HG02588 (cell line): Measurements from ENCODE around the gene PRDM11.

Experiments
- ATAC-seq: cut with Tn5 transposase; IDR thresholded peaks from one replicate; pipeline ENCODE4 v1.9.1; 2021; ENCODE audit warnings: mild to moderate bottlenecking, moderate library complexity; ENCODE audit not compliant: unreplicated experiment

Gene PRDM11

DNA sequence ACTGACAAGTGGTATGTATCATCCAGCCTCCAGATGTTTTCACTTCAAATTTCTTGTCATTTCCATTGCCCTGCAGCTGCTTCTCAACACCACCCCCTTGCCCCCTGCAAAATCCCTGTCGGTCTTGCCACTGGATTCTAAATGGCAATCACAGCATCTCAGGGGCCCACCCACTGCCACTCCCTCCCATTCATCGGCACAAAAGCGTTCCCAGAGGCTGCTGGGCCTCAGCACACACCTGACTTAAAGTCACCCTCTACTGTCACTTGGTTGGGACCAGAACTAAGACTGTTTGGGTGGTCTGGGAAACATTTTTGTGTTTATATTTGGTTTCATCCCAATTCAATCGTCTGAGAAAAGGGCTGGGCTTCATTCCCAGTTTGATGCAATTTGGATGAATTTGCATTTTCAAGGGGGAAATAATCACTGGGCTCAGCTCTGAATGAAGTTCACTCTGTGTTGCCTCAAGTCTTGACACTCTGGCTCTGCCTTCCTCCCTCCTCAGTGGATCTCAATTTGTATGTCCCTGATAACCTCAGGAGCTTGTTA, 112.6 kb downstream of the PRDM11 start:
- ATAC-seq: no peak

DNA sequence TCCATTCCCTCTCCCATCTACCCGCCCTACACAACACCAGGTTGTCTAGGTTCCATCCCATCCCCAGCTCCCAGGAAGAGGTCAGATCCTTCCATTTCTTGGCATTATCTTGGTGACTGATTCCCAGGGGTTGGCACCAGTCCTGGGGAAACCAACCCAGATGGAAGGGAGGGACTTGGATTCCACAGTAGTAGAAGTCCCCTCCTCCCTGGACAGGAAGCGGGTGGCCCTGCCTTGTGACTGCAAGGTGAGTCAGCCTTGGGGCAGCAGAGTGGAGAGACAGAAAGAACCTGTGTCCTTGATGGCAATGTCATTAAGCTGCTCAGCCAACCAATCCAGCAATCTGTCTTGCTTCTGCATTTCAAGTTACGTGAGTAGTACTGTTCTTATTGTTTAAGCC, 113.2 kb downstream of the PRDM11 start:
- ATAC-seq: no peak

DNA sequence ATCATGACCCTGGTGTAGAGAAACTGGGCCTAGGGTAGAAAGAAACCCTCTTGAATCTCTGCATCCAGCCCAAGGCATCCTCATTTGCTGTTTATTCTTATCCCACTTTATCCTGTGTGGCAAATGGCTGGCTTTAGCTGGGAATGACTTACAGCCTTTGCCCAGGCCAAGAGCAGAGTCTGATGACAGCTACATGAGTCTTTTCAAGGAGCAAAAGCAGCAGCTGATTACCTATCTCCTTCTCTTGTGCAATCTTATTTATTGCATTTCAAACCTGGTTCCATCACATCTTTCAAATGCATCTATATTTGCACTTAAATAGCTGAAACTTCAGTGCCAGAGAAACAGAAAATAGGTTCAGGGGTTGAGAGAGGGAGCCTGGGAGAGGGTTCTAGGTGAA, 113.6 kb downstream of the PRDM11 start:
- ATAC-seq: no peak

DNA sequence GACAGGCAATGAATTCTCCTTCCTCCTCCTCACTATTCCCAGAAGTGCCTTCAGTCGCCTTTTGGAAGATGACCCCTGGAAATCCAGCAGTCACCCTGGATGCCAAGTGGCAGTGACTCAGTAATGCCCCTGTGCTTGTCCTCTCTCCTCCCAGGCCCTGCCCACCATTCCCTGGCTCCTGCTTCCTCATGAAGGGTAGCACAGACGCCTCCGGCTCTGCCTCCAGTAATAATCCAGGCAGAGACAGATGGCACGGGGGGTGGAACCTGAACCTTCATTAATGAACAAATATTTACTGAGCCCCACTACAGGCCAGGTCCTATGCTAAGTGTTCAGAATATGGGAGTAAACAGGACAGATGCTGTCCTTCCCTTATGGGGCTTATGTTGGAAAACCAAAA, 116.5 kb downstream of the PRDM11 start:
- no peak for ATAC-seq

DNA sequence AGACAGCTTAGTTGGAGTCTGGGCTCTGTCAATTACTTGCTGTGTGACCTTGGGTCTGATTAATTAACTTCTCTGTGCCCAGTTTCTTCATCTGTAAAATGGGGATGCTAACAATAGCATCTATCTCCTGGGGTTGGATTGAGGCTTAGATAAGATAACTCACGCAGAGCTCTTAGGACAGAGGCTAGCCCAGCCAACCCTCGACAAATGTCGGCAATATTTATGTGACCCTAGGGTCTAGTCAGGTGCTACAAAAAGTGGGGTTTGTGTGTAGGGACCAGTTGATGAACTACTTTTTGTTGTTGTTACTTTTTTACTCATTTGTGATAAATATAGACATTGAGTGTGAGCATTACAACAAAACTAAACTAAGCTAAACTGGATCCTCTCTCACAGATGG, 117.3 kb downstream of the PRDM11 start:
- ATAC-seq: no peak

DNA sequence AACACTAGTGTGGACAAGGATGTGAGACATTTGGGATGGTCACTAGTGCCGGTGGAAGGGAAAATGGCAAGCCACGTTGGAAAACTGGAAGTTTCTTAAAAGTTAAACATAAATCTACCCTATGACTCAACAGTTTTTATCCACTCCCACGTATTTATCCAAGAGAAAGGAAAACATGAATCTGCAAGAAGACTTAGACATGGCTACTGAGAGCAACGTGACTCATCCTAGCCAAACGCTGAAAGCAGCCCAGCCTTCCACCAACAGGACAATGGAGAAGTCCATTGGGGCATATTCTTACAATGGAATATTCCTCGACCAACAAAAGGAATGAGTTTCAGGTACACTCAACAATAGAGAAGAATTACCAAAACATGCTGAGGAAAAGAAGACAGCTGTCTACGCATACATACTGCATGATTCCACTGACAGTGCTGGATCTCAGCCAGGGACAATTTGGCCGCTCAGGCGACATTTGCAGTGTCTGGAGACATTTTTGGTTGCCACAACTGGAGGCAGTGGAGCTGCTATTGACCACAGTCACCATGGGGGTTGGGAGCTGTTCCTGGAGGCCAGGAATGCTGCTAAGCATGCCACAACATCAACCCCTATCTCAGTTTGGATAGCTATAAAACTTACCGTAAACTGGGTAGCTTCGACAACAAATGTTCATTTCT, 118.5 kb downstream of the PRDM11 start:
- ATAC-seq: no peak

DNA sequence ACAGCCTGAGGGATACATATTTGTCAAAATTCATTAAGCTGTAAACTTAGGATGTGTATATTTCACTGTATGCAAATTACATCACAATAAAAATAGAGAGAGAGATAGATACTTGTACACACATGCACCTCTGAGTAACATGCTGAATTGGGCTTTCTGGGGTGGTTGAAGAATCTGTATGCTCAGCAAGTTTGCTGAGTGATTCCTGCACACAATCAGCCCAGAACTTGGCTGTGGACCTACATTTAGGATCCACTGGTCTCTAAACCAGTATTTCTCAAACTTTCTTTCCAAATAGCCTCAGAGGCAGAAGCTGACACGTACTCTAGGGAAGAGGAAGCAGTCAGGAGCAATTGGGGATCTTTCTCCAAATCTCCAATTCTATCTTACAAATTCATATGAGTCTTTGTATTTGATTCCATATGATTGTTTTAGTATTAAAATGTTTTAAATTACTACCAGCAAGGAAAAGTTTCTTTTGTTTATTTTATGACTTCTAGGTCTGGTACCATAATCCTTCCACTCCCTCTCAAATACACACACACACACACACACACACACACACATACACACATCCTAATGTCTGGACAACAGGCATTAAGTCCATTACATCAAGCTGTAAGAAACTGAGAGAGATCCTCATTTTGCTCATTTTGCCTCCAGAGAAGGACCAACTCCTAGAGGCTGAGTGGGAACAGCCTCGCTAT, 119.7 kb downstream of the PRDM11 start:
- ATAC-seq: no peak

DNA sequence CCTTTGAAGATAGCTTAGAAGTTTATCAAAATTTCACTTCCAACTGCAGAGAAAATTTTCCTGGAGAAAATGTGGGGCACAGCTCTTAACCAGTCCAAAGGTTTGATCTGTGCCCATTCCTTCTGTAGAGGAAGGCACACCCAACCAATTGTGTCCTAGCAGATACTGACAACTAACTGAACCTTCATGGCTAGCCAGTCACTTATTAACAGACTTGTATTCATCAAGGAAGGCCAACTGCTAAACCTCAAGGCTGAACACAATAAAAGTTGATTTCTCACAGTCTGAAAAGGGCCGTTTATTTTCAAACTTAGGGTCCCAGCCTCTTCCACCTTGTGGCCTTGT, 120.2 kb downstream of the PRDM11 start:
- ATAC-seq: no peak

DNA sequence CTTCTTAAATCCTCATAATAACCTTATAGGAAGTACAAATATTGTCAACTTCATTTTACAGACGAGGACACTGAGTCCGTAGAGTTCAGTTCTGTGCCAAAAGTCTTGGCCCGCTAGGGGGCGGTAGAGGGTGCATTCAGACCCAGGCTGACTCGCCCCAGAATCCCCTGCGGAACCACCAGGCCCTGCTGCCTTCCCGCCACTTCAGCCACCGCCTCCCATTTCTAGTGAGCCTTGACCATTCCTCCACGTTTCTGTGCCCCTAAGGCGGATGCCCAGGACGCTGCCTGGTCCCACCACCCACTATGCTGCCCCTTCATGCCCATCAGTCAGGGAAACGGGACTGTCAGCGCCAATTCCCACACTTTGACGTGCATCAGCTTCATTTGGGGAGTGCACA, 120.6 kb downstream of the PRDM11 start:
- ATAC-seq: no peak

DNA sequence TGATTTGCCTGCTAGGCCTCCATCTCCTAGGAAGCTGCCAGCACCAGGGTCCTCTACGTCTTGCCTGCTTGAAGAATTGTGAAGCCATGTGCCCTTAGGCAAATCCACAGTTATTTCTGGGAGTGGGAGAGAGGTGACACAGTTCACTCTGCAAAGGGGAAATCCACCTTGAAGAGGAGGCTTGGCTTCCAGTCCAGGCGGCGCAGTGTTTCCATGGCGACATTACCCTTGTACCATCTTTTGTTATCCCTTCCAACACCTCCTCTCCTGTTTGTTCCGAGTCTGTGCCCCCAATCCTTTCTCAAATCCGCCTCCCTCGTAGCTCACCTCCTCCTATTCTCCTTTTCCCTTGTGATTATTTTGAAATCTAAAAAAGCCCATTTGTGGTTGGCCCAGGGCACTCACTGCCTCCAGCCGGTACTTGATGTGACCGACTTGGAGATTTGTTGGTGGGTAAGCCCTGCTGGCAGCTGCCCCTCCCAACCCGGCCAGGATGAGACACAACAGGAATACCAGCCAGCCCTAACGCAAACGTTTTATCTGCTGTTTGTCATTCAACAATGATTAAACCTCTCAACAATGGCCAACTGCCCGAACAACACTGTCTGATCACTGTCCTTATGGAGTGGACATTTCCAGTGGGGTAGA, 121.3 kb downstream of the PRDM11 start:
- ATAC-seq: no peak

DNA sequence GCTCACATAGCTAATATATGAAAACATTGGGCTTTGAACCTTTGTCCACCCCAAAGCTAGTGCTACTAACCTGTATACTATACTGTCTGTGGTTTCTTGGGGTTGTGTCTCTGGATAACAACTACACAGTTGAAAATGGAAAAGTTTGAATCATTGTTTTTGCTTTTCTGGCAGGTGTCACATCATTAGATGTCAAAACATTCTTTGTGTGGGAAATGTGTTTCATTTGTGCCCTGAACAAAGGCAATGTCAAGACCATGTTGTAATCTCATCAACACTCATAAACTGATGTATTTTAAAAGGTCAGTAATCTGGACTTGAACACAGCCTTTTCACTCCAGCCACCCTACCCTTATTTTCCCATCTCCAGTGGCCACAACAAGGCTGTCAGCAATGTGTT, 123.2 kb downstream of the PRDM11 start:
- no peak for ATAC-seq

DNA sequence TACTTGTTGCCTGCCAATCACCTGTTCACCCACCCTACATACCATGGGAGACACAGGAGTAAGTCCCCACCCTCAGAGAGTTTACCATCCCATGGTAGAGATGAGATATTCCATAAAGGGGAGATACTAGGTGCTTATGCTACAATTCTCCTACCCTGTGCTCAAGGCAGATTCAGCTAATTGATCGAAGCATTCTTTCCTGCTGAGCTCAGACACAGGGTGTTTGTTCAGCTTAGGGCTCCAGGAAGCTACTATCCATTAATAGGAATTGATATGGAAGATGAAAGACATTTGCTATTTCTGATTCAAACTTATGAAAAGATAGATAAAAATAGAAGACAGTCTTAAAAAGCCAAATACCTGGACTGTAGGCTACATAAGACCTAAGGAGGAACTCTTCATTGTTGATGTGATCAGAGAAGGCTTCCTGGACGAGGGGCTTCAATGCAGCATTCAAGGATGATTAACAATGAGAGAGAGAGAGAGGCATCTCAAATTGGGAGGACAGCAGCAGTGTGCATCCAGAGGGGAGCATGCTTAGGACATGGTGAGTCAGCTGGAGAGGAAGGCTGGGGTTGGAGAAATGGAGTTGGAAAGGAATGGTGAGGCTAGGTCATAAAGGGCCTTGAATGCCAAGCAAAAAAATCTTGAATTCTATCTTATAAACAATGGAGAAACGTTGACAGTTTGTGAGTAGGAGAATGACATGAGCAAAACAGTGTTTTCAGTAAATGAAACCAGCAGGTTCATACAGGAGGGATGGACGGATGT, 124.7 kb downstream of the PRDM11 start:
- no peak for ATAC-seq

DNA sequence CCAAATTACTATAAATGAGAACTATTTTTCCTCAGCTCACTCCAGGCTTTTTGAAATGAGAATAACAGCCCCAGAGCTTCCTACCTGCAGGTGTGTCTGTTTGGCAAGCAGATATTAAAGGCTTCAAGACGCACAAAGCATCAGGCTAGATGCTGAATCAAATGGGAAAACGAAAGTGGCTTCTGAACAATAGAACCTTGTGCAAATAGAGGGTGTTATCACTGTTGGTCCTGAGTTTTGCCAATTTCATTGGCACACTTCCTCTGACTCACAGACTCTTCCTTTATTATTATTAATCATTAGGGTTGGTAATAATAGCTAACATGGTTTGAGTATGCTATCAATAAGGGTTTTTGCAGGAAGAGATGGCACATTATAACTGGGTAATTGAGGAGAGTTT, 126.3 kb downstream of the PRDM11 start:
- no peak for ATAC-seq

DNA sequence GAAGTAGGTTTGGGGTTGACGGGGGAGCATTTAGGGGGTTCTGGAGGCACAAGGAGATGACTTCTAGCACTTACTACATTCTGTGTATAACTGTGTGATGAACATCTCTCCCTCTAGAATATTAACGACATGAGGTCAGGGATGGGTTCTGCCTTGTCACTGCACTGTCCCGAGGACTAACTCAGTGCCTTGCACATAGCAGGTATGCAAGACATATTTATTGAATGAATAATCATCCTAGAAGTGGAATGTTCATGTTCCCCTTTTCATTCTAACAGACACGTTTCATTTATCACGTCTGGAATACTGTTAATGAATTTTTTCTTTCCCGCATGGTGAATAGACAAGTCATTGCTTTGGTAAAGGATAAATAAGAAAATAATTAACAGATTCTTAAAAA, 127.1 kb downstream of the PRDM11 start:
- no peak for ATAC-seq

DNA sequence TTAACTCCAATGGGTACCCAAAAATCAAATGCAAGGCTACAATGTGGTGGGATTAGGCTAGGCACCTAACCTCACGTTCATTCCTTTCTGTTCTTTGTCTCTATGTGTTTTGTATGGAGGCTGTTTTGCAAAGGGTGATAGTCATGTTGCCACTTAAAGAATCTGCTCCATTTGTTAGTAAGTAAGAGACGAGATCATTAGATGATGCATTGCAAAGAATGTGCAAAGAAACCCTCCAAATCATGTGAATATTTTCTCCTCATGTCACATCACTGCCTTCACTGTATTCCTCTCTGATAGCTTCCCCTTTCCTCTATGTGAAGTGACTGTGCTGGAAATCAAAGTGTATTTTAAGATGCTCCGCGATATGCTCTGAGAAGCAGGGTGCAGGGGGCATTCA, 127.8 kb downstream of the PRDM11 start:
- ATAC-seq: no peak

DNA sequence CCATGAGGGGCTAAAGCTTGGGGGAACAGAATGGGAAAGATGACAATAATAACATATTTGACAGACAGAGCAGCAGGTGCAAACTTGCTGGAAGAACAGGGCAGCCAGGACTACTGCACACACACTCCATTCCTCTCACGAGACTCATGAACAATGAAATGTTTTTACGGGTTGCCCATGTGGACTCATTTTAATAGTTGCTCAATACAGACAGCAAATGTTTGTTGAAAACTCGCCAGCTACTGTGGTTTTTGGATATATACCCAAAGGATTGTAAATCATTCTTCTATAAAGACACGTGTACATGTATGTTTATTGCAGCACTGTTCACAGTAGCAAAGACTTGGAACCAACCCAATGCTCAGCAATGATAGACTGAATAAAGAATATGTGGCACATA, 129.4 kb downstream of the PRDM11 start:
- no peak for ATAC-seq

DNA sequence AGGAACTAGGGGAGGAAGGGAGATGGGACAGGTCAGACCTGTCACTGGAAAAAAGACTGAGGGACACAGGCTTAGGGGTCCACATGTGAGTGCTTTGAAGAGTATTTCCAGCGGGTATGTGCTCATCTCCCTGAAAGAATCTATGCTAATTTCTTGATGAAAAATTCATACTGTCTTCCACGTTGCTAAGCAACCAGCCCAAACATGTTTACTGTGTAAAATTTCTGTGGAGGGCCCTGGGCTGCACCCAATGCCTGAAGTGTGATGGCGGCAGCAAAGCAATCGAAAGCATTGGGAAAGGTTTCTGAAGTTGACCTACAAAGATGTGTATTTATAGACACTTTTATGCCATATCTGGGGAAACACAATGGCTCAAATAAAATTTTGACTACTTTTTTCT, 132.3 kb downstream of the PRDM11 start:
- ATAC-seq: no peak

DNA sequence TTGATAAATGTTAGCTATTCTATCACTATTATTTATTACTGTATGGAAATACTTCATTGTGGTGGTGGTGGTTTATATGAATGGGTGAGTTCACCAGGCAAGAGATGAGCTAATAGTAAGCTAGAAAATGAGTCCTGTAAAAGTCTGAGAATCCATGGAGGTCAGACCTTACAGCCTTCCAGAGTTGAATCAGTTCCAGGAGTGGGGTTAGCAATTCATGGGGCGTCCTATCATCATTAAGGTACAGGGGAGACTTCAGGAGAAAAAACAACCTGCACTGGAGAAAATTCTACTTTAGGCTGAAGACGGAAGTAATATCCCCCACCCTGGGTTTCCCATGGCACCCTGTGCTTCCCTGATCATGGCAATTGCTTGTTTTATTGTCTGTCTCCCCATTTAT, 133.2 kb downstream of the PRDM11 start:
- no peak for ATAC-seq

DNA sequence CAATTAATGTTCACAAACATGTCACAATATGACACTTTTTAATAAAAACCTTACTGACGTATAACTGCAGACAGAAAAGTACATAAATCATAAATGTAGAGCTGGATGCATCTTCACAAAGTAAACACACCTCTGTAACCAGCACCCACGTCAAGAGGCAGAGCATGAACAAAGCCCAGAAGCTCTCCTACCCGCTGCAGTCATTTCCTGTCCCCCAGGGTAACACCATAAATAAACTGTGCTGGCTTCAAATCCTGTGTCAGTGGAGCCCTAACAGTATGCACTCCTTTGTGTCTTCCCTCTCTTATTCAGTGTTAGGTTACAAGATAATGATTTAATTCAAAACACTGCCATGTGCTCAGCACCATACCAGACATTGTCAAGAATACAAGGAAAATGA, 134.0 kb downstream of the PRDM11 start:
- no peak for ATAC-seq

DNA sequence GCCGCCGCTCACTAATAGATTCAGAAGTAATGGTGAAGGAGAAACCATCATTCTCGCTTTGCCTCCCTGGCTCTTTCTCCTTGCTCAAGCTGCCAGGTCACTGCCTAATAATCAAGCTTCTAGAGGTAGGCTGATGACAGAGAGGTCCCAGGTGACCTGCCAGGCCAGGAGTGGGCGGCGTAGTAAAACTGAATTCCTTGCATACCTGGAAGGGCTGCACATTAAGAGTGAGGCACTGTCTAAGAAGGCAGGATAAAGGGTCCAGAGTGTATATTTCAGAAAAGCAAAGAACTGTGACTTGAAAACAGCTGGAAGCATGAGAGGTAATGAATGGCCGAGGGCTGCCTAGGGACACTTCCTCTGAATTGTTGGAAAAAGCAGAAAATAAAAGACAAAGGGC, 135.6 kb downstream of the PRDM11 start:
- ATAC-seq: no peak
